ENCODE measurements around the gene C1orf53. TPM values are rescaled to one million over a fixed set of nuclear protein-coding genes. Genes with fewer than 3 reads are reported as not detected.

Gene C1orf53
- total RNA-seq, 1 experiment from 2014 or later: 1.4 TPM

DNA sequence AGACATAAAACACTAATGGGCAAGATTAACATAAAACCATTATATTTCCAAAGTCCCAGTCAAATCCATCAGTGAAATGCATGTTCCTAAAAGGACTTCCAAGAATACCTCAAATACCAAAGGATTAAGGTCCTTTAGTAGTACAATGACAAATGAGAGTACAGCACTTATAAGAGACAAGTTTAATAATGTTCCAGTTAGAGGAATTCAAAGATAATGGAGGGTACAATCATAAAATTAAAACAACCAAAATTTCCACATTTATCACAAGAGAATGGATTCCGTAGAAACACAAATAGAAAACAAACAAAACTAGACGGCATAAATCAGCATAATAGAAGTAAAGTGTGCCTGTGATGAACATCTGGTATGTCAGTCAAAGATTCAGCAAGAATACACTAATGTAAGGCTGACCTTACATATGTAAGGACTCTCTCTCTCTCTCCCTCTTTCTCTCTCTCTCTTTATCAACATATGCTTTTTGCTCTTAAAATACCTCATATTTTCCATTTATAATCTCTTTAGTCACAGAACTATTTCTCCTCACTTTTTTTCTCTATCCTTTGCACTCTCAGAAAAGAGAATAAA, 32.8 kb upstream of the C1orf53 start:
- no peak overlapping the region for H2AK5ac ChIP-seq (ENCODE audit: insufficient read length, low read length)
- H3K27ac ChIP-seq (ENCODE audit: insufficient read length, low read depth, low read length): no peak overlapping the region
- H3K79me1 ChIP-seq (ENCODE audit: insufficient read depth, low read depth, low read length, poor library complexity, severe bottlenecking): no peaks in the 10 kb centered on the region
- H3K23me2 ChIP-seq (ENCODE audit: insufficient read length, low read depth, low read length, poor library complexity, severe bottlenecking): no peaks in the 10 kb centered on the region
- no peak overlapping the region for H3K14ac ChIP-seq (ENCODE audit: insufficient read depth, low read length)
- DNase-seq: no peak
- no CpG with 5 or more reads among the region's 2 CpGs for WGBS (ENCODE audit: extremely low coverage, insufficient read length, low lambda C conversion rate)
- H3K4me1 Mint-ChIP-seq: peaks cover 14 to 17% of the 10 kb centered on the region in 2 experiments
- H3K4me3 Mint-ChIP-seq: no peak overlapping the region
- H2BK5ac ChIP-seq (ENCODE audit: insufficient read length, low read length): no peak overlapping the region
- no peak overlapping the region for H3K4ac ChIP-seq (ENCODE audit: low read depth, low read length)
- H3K18ac ChIP-seq (ENCODE audit: insufficient read length, low read depth, low read length): no peak overlapping the region
- H3T11ph ChIP-seq (ENCODE audit: low read length): no peak overlapping the region
- H4K91ac ChIP-seq (ENCODE audit: insufficient read length, low read depth, low read length): no peak overlapping the region
- H3K27me3 Mint-ChIP-seq (ENCODE audit: low read depth): no peaks in the 10 kb centered on the region; the same call in 1 of the 2 replicates
- H3K9me3 Mint-ChIP-seq: no peaks in the 10 kb centered on the region; a peak in 1 of 5 replicates
- TF ChIP-seq, protein P1, sequence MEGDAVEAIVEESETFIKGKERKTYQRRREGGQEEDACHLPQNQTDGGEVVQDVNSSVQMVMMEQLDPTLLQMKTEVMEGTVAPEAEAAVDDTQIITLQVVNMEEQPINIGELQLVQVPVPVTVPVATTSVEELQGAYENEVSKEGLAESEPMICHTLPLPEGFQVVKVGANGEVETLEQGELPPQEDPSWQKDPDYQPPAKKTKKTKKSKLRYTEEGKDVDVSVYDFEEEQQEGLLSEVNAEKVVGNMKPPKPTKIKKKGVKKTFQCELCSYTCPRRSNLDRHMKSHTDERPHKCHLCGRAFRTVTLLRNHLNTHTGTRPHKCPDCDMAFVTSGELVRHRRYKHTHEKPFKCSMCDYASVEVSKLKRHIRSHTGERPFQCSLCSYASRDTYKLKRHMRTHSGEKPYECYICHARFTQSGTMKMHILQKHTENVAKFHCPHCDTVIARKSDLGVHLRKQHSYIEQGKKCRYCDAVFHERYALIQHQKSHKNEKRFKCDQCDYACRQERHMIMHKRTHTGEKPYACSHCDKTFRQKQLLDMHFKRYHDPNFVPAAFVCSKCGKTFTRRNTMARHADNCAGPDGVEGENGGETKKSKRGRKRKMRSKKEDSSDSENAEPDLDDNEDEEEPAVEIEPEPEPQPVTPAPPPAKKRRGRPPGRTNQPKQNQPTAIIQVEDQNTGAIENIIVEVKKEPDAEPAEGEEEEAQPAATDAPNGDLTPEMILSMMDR (conservative IDR thresholded peaks at IDR 0.05): no peak
- no peaks in the 10 kb centered on the region for H3K4me1 ChIP-seq (ENCODE audit: insufficient read depth, low read length)
- no peaks in the 10 kb centered on the region for H4K20me1 ChIP-seq (ENCODE audit: control insufficient read depth, insufficient read depth, insufficient read length)
- H3K27me3 ChIP-seq (ENCODE audit: insufficient read depth, low read length): no peaks in the 10 kb centered on the region
- H2BK120ac ChIP-seq (ENCODE audit: low read depth, low read length, poor library complexity, severe bottlenecking): no peak overlapping the region
- no peak overlapping the region for H2BK20ac ChIP-seq (ENCODE audit: low read depth, low read length, poor library complexity, severe bottlenecking)
- no peak overlapping the region for H3K23ac ChIP-seq (ENCODE audit: insufficient read length, low read depth, low read length)
- H3K9ac ChIP-seq (ENCODE audit: extremely low read depth, insufficient read length, low read length): no peak overlapping the region
- H4K8ac ChIP-seq (replicated peaks; ENCODE audit: insufficient read length, low read depth, low read length): no peak overlapping the region
- no peak overlapping the region for H4K5ac ChIP-seq (ENCODE audit: insufficient read length, low read depth, low read length)
- H2AFZ ChIP-seq (ENCODE audit: low read length): no peak overlapping the region
- no peaks in the 10 kb centered on the region for H3K36me3 Mint-ChIP-seq (ENCODE audit: insufficient read depth in 1 of 3, low read depth in 3 of 3)
- H2BK12ac ChIP-seq (ENCODE audit: insufficient read length, low read depth, low read length): no peak overlapping the region
- no peaks in the 10 kb centered on the region for H3K79me2 ChIP-seq (ENCODE audit: insufficient read depth, low read length)
- no peak overlapping the region for H3K56ac ChIP-seq (ENCODE audit: insufficient read length, low read depth, low read length)
- H3K9me3 ChIP-seq (ENCODE audit: control insufficient read depth, low read depth, low read length): no peaks in the 10 kb centered on the region
- no peak overlapping the region for H3K4me2 ChIP-seq (ENCODE audit: insufficient read depth, insufficient read length, low read length)
- H3K27ac Mint-ChIP-seq: peak overlapping the region in 1 of 3 experiments; percentile 11; a peak in 1 of 7 replicates
- no peak overlapping the region for H2BK15ac ChIP-seq (ENCODE audit: low read depth, low read length)
